H1 (cell line): Measurements from ENCODE around the gene NIN. TPM values are rescaled to one million over a fixed set of nuclear protein-coding genes. Genes with fewer than 3 reads are reported as not detected.
"Not testable (repeated sequence)": the region's sequence is repeated elsewhere in the genome, so short reads cannot be mapped to it uniquely, and the experiment has no call there.

Experiments
- CTCF ChIA-PET: fragments of 300-600 bp; sonication (Branson Sonifier 250); formaldehyde crosslinking; loops from one replicate; lab custom pipeline; 2021; ENCODE audit not compliant: partially characterized antibody; lab: Charles Lee
- POLR2A ChIA-PET: fragments of 300-600 bp; sonication (Branson Sonifier 250); formaldehyde crosslinking; loops from one replicate; lab custom pipeline; 2021; ENCODE audit warnings: inconsistent platforms; ENCODE audit not compliant: partially characterized antibody; lab: Charles Lee
- DNase-seq, 2 experiments: peaks; one replicate each; pipeline versions ENCODE4 v3.0.0 to v3.0.0-alpha.2; 2010 to 2022; ENCODE audit warnings: low spot score in 2 of 2, low read depth in 1 of 2, mixed read lengths in 1 of 2
- FAIRE-seq: peaks from 2 replicates; lab custom pipeline; 2011; peaks lifted over from hg19 to GRCh38; lab: Jason Lieb, UNC
- H2AFZ ChIP-seq: 2 replicates; pipeline ENCODE4 v1.8.1; 2012; ENCODE audit warnings: low read length, inconsistent platforms
- H2AK5ac ChIP-seq: 2 replicates; pipeline ENCODE4 v1.6.1; 2013; ENCODE audit warnings: low read depth, low read length
- H2BK120ac ChIP-seq: replicated peaks from 2 replicates; pipeline ENCODE3; 2013; ENCODE audit warnings: low read depth, low read length, inconsistent platforms
- H2BK12ac ChIP-seq: 2 replicates; pipeline ENCODE4 v1.6.1; 2013; ENCODE audit warnings: low read depth, low read length
- H2BK15ac ChIP-seq: 2 replicates; pipeline ENCODE4 v1.6.1; 2013; ENCODE audit warnings: low read length
- H2BK20ac ChIP-seq: 2 replicates; pipeline ENCODE4 v1.6.1; 2013; ENCODE audit warnings: low read length
- H2BK5ac ChIP-seq: 2 replicates; pipeline ENCODE4 v1.6.1; 2013; ENCODE audit warnings: low read depth, low read length
- H3K14ac ChIP-seq: 2 replicates; pipeline ENCODE4 v1.6.1; 2013; ENCODE audit warnings: inconsistent platforms; ENCODE audit not compliant: insufficient read length
- H3K18ac ChIP-seq: 2 replicates; pipeline ENCODE4 v1.6.1; 2013; ENCODE audit warnings: low read length; ENCODE audit errors: extremely low read depth
- H3K23ac ChIP-seq: 2 replicates; pipeline ENCODE4 v1.6.1; 2013; ENCODE audit warnings: inconsistent platforms; ENCODE audit not compliant: insufficient read length
- H3K23me2 ChIP-seq: 2 replicates; pipeline ENCODE4 v1.6.1; 2013; ENCODE audit warnings: low read depth, low read length
- H3K27ac ChIP-seq: 2 replicates; pipeline ENCODE4 v1.6.1; 2011; ENCODE audit warnings: low read depth, low read length, inconsistent platforms
- H3K27me3 ChIP-seq, 4 experiments: replicated peaks in 1 of 4; 1 replicate in 1 of 4; 2 replicates in 3 of 4; pipeline versions ENCODE4 v1.6.1 to v1.8.1; 2011 to 2013; ENCODE audit warnings: low read length in 3 of 4, mild to moderate bottlenecking in 3 of 4, inconsistent platforms in 2 of 4, mixed read lengths in 2 of 4, moderate library complexity in 1 of 4; ENCODE audit not compliant: control insufficient read depth in 3 of 4, insufficient read depth in 3 of 4; ENCODE audit errors: extremely low read depth in 1 of 4
- H3K36me3 ChIP-seq, 4 experiments: 2 replicates each; pipeline versions ENCODE4 v1.6.1 to v1.8.1; 2011 to 2013; ENCODE audit warnings: mild to moderate bottlenecking in 4 of 4, low read length in 3 of 4, moderate library complexity in 2 of 4, control low read depth in 1 of 4, inconsistent platforms in 1 of 4; ENCODE audit not compliant: insufficient read depth in 4 of 4, control insufficient read depth in 2 of 4
- H3K4ac ChIP-seq: replicated peaks from 2 replicates; pipeline ENCODE3; 2013; ENCODE audit warnings: low read length, low read depth, mixed read lengths, inconsistent platforms; ENCODE audit not compliant: insufficient read length
- H3K4me1 ChIP-seq, 4 experiments: replicated peaks in 1 of 4; 1 replicate in 1 of 4; 2 replicates in 3 of 4; pipeline versions ENCODE4 v1.6.1 to v1.8.1; 2011 to 2013; ENCODE audit warnings: low read length in 3 of 4, inconsistent platforms in 2 of 4, mixed read lengths in 1 of 4; ENCODE audit not compliant: insufficient read depth in 4 of 4, control insufficient read depth in 3 of 4
- H3K4me2 ChIP-seq, 2 experiments: 2 replicates each; pipeline versions ENCODE4 v1.6.1 to v1.8.1; 2011 to 2013; ENCODE audit warnings: low read depth in 2 of 2, low read length in 2 of 2, control low read depth in 1 of 2, inconsistent platforms in 1 of 2, mild to moderate bottlenecking in 1 of 2; ENCODE audit not compliant: insufficient read depth in 1 of 2
- H3K4me3 ChIP-seq, 4 experiments: fragments of 200-600, 300-600 bp in 1 of 4; sonication (generic), shearing (Covaris generic), sonication (Bioruptor Twin) in 1 of 4; 2 replicates each; pipeline versions ENCODE4 v1.5.1 to v1.8.1; 2011 to 2016; ENCODE audit warnings: low read length in 4 of 4, low read depth in 3 of 4, control low read depth in 2 of 4, inconsistent platforms in 2 of 4, mild to moderate bottlenecking in 2 of 4, mixed read lengths in 1 of 4, moderate library complexity in 1 of 4; ENCODE audit not compliant: insufficient read depth in 2 of 4; ENCODE audit errors: extremely low read depth in 1 of 4
- H3K56ac ChIP-seq: replicated peaks from 2 replicates; pipeline ENCODE3; 2013; ENCODE audit warnings: low read depth, mild to moderate bottlenecking, mixed read lengths, low read length, inconsistent platforms; ENCODE audit not compliant: insufficient read length
- H3K79me1 ChIP-seq: 2 replicates; pipeline ENCODE4 v1.6.1; 2013; ENCODE audit warnings: low read depth, low read length, control low read depth
- H3K79me2 ChIP-seq, 2 experiments: 2 replicates each; pipeline versions ENCODE4 v1.6.1 to v1.8.1; 2012 to 2013; ENCODE audit warnings: low read length in 2 of 2, mild to moderate bottlenecking in 2 of 2, inconsistent platforms in 1 of 2; ENCODE audit not compliant: insufficient read depth in 2 of 2, control insufficient read depth in 1 of 2
- H3K9ac ChIP-seq, 4 experiments: replicated peaks in 1 of 4; 1 replicate in 1 of 4; 2 replicates in 3 of 4; pipeline versions ENCODE4 v1.6.1 to v1.8.1; 2011 to 2013; ENCODE audit warnings: low read depth in 3 of 4, low read length in 3 of 4, control low read depth in 2 of 4, mild to moderate bottlenecking in 2 of 4, moderate library complexity in 2 of 4, inconsistent platforms in 1 of 4; ENCODE audit errors: extremely low read depth in 1 of 4
- H3K9me3 ChIP-seq, 2 experiments: 2 replicates each; pipeline versions ENCODE4 v1.6.1 to v1.8.1; 2012 to 2013; ENCODE audit warnings: mild to moderate bottlenecking in 2 of 2, moderate library complexity in 2 of 2, control low read depth in 1 of 2, inconsistent platforms in 1 of 2, low read depth in 1 of 2, low read length in 1 of 2, mixed read lengths in 1 of 2; ENCODE audit not compliant: insufficient read depth in 2 of 2
- H4K20me1 ChIP-seq, 2 experiments: replicated peaks in 1 of 2; 2 replicates each; pipeline versions ENCODE3 to v1.8.1; 2011 to 2013; ENCODE audit warnings: inconsistent platforms in 2 of 2, low read length in 2 of 2, mild to moderate bottlenecking in 1 of 2; ENCODE audit not compliant: insufficient read depth in 2 of 2, control insufficient read depth in 1 of 2
- H4K5ac ChIP-seq: 2 replicates; pipeline ENCODE4 v1.6.1; 2013; ENCODE audit warnings: low read length, low read depth, mixed read lengths, inconsistent platforms; ENCODE audit not compliant: insufficient read length
- H4K8ac ChIP-seq: 2 replicates; pipeline ENCODE4 v1.8.0; 2013; ENCODE audit warnings: mild to moderate bottlenecking, moderate library complexity, low read length, inconsistent platforms; ENCODE audit not compliant: insufficient read depth; ENCODE audit errors: extremely low read depth
- H4K91ac ChIP-seq: replicated peaks from 2 replicates; pipeline ENCODE3; 2013; ENCODE audit warnings: low read length, mixed read lengths, inconsistent platforms; ENCODE audit not compliant: insufficient read length
- BCL11A ChIP-seq, 2 experiments: IDR thresholded peaks; one replicate each; pipeline ENCODE4 v1.6.1; 2011; ENCODE audit warnings: low read depth in 2 of 2, low read length in 2 of 2, mild to moderate bottlenecking in 2 of 2
- CREB1 ChIP-seq: IDR thresholded peaks from 2 replicates; pipeline ENCODE4 v1.6.1; 2012; ENCODE audit warnings: inconsistent platforms
- EGR1 ChIP-seq: IDR thresholded peaks from 2 replicates; pipeline ENCODE4 v1.6.1; 2011; ENCODE audit warnings: low read depth, low read length, borderline replicate concordance
- FOSL1 ChIP-seq: IDR thresholded peaks from 2 replicates; pipeline ENCODE4 v1.6.1; 2011; ENCODE audit warnings: mild to moderate bottlenecking, low read depth, low read length, moderate library complexity; ENCODE audit not compliant: insufficient read depth
- POLR2AphosphoS5 ChIP-seq: IDR thresholded peaks from 2 replicates; pipeline ENCODE4 v1.6.1; 2011; ENCODE audit warnings: low read depth, low read length
- RXRA ChIP-seq: IDR thresholded peaks from 2 replicates; pipeline ENCODE4 v1.6.1; 2011; ENCODE audit warnings: low read depth, mild to moderate bottlenecking, low read length, moderate library complexity; ENCODE audit not compliant: insufficient read depth
- SAP30 ChIP-seq: fragments of 300-600 bp; sonication (generic); IDR thresholded peaks from 2 replicates; pipeline ENCODE4 v1.7.1; 2012; ENCODE audit warnings: low read length, moderate library complexity, mild to moderate bottlenecking, inconsistent platforms; ENCODE audit not compliant: insufficient read depth, insufficient replicate concordance
- SIN3A ChIP-seq, 2 experiments: IDR thresholded peaks in 1 of 2; conservative IDR thresholded peaks in 1 of 2; 2 replicates each; pipeline ENCODE4 v1.6.1; 2011 to 2012; ENCODE audit warnings: low read length in 2 of 2, improper control_type of control experiment in 1 of 2, low read depth in 1 of 2, mild to moderate bottlenecking in 1 of 2
- SIX5 ChIP-seq: IDR thresholded peaks from 2 replicates; pipeline ENCODE4 v1.6.1; 2011; ENCODE audit warnings: mild to moderate bottlenecking, low read depth, low read length
- SP2 ChIP-seq: IDR thresholded peaks from 2 replicates; pipeline ENCODE4 v1.6.1; 2012; ENCODE audit warnings: mild to moderate bottlenecking, low read length, inconsistent platforms
- WGBS, 2 experiments: shearing (Covaris generic) in 1 of 2; methylation state at CpG; one replicate each; pipeline versions ENCODE4 v1.1.6 to v1.1.7; 2013 to 2015; ENCODE audit warnings: low lambda C conversion rate in 2 of 2, mixed read lengths in 2 of 2, inconsistent platforms in 1 of 2, low coverage in 1 of 2, missing lambda C conversion rate in 1 of 2; ENCODE audit not compliant: insufficient replicate concordance in 2 of 2, insufficient coverage in 1 of 2, insufficient read length in 1 of 2; ENCODE audit errors: extremely low coverage in 1 of 2, missing lambda C conversion rate in 1 of 2; 5-methylcytosine and 5-hydroxymethylcytosine counted together
- polyA plus RNA-seq, 7 experiments: library from polyadenylated mRNA; depleted of rRNA in 3 of 7; stranded (reverse) in 5 of 7; unstranded in 2 of 7; fragments of >200 nt in 5 of 7; fragments of 200-250 nt in 2 of 7; gene quantifications; 1 replicate in 5 of 7; 2 replicates in 1 of 7; 4 replicates in 1 of 7; pipeline versions ENCODE4 v1.2.1 to v1.2.3, GENCODE V29; 2011 to 2013; ENCODE audit warnings: missing spikeins in 2 of 7, mixed read lengths in 2 of 7
- total RNA-seq: library from RNA; stranded (reverse); fragmentation: NEBNext Ultra II Directional; extraction: Animal tissue kit (Norgen Biotek cat#: 25700); gene quantifications from 2 replicates; pipeline ENCODE4 v1.2.1, GENCODE V29; 2021

Gene NIN
- total and polyA plus RNA-seq, 2 of the 8 experiments (the other 6 are each of a cell fraction or from before 2014, with no cell fraction given), result 3.2 to 21.3 TPM

DNA sequence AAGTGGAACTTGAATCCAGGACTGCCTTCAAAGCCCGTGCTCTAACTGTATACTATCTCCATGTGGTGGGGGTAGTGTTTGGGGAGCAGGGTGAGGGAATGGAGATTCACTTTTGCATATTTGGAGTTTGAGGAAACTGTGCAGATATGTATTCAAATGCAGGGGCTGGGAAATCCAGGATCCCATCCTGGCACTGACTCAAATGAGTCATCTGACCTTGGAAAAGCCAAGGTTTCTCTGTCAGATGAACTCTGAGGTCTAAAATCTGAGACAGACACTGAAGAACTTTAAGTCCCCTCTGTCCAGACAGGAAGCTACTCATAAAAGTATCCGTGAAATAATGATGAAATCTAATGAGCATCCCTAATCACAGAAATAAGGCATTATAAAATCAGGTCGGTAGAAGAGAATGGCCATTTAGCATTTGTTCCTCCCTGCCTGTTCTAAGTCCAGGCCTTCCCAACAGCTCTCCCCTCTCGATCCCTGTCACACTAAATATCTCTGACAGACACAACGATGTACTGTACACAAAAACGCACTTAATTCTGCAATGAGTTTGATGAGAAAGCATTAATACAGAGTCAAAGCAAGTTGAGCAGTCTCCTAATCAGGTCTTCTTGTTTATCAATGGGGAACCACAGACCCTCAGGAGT lies 14.4 kb downstream of the NIN start (continued):
- no peak for TF ChIP-seq CREB1
- TF ChIP-seq SP2, result no peak
- TF ChIP-seq EGR1, result no peak
- TF ChIP-seq SIN3A (conservative IDR thresholded peaks at IDR 0.05 in 1 of 2, IDR thresholded peaks at IDR 0.05 in 1 of 2; ENCODE audit: low read depth in 1 of 2, low read length in 2 of 2), result no peak
- TF ChIP-seq SAP30, result no peak
- no peak for TF ChIP-seq BCL11A (IDR thresholded peaks at IDR 0.05; ENCODE audit: low read depth in 2 of 2, low read length in 2 of 2)
- no peak for TF ChIP-seq SIX5
- no peak for TF ChIP-seq RXRA
- TF ChIP-seq POLR2AphosphoS5, result no peak
- no peak for TF ChIP-seq FOSL1
- TF ChIP-seq, all 59 proteins: peak for 0

- H4K20me1 ChIP-seq, H4K8ac ChIP-seq, H2AK5ac ChIP-seq, H3K56ac ChIP-seq, H3K27me3 ChIP-seq, H3K18ac ChIP-seq, H2BK120ac ChIP-seq, H4K91ac ChIP-seq, H3K4me3 ChIP-seq, H3K9me3 ChIP-seq, H2BK5ac ChIP-seq, H3K4ac ChIP-seq, H3K9ac ChIP-seq, H2BK20ac ChIP-seq, CTCF ChIA-PET, H4K5ac ChIP-seq, H3K14ac ChIP-seq, H3K79me2 ChIP-seq, H2BK12ac ChIP-seq, H3K79me1 ChIP-seq, H3K27ac ChIP-seq, H3K4me2 ChIP-seq, FAIRE-seq, H3K36me3 ChIP-seq, H3K23me2 ChIP-seq, H2AFZ ChIP-seq, H3K23ac ChIP-seq, H3K4me1 ChIP-seq, H2BK15ac ChIP-seq, DNase-seq: not testable (repeated sequence)
- WGBS, 2 experiments, result 77% methylated on average over 5 of the region's 5 CpGs; no CpG with 5 or more reads in 1 of the 2 experiments
- POLR2A ChIA-PET, result interaction anchor here (1.0 kb wide), 1 partner anchor 11 kb away, joined by 3 read pairs; no protein-coding TSS in a partner anchor
Measured at GRCh38 chr14:50815526-50815925, 15.4 kb downstream of the NIN start.
